ENCODE data around the gene APBB2. TPM values are rescaled to one million over a fixed set of nuclear protein-coding genes. Genes with fewer than 3 reads are reported as not detected.

The APBB2 gene
- total RNA-seq, 1 donor from 2014 or later: 23.5 TPM

- H3K27ac ChIP-seq (replicated peaks): no peak overlapping the region
- DNase-seq: no peak
- no peaks in the 10 kb centered on the region for H3K9me3 ChIP-seq (replicated peaks)
- no peak overlapping the region for H3K4me3 ChIP-seq
- intact Hi-C loops (cut with micrococcal nuclease): no loop called here
- H3K36me3 ChIP-seq: peaks cover 69% of the 10 kb centered on the region
- H3K27me3 ChIP-seq (ENCODE audit: low read depth): no peaks in the 10 kb centered on the region
- TF ChIP-seq, protein P1, sequence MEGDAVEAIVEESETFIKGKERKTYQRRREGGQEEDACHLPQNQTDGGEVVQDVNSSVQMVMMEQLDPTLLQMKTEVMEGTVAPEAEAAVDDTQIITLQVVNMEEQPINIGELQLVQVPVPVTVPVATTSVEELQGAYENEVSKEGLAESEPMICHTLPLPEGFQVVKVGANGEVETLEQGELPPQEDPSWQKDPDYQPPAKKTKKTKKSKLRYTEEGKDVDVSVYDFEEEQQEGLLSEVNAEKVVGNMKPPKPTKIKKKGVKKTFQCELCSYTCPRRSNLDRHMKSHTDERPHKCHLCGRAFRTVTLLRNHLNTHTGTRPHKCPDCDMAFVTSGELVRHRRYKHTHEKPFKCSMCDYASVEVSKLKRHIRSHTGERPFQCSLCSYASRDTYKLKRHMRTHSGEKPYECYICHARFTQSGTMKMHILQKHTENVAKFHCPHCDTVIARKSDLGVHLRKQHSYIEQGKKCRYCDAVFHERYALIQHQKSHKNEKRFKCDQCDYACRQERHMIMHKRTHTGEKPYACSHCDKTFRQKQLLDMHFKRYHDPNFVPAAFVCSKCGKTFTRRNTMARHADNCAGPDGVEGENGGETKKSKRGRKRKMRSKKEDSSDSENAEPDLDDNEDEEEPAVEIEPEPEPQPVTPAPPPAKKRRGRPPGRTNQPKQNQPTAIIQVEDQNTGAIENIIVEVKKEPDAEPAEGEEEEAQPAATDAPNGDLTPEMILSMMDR (IDR thresholded peaks at IDR 0.05; ENCODE audit: borderline replicate concordance): no peak
- H3K4me1 ChIP-seq: no peaks in the 10 kb centered on the region
These were observed 384.8 kb downstream of the APBB2 start for GRCh38 chr4:40829586-40829985.

DNA sequence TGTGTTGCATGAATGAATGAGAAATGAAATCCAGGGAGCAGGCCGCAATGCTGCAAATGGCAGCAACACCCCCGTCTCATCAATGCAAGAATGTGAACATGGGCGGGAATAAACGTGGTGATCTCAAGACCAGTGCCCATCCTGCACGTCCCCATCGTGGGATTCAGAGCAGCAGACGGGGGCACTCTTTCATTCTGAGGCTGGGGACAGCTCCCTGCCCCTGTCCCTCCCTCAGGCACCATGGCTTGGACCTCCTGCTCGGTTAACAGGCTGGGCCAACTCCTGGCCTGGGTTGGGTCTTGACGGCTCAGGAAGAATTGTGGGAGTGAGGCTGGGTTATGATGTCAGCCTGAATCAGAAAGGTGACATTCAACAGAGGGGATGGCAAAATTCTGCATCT, 385.7 kb downstream of the APBB2 start:
- intact Hi-C loops (cut with micrococcal nuclease): no loop called here
- DNase-seq: no peak
- no peaks in the 10 kb centered on the region for H3K4me1 ChIP-seq
- H3K27me3 ChIP-seq (ENCODE audit: low read depth): no peaks in the 10 kb centered on the region
- H3K27ac ChIP-seq (replicated peaks): no peak overlapping the region
- no peak overlapping the region for H3K4me3 ChIP-seq
- TF ChIP-seq, protein P1 (IDR thresholded peaks at IDR 0.05; ENCODE audit: borderline replicate concordance): no peak
- H3K9me3 ChIP-seq (replicated peaks): no peaks in the 10 kb centered on the region
- peaks cover 69% of the 10 kb centered on the region for H3K36me3 ChIP-seq

DNA sequence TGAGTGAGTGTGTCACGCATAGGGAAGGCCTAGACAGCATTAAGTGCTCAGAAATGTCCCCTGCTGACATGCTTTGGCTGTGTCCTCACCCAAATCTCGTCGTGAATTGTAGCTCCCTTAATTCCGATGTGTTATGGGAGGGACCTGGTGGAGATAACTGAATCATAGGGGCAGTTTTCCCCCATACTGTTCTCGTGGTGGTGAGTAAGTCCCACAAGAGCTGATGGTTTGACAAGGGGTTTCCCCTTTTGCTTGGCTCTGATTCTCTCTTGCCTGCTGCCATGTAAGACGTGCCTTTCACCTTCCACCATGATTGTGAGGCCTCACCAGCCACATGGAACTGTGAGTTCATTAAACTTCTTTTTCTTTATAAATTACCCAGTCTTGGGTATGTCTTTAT, 386.6 kb downstream of the APBB2 start:
- H3K4me3 ChIP-seq: no peak overlapping the region
- no peaks in the 10 kb centered on the region for H3K27me3 ChIP-seq (ENCODE audit: low read depth)
- H3K27ac ChIP-seq (replicated peaks): no peak overlapping the region
- TF ChIP-seq, protein P1 (IDR thresholded peaks at IDR 0.05; ENCODE audit: borderline replicate concordance): no peak
- no peak for DNase-seq
- intact Hi-C loops (cut with micrococcal nuclease): no loop called here
- no peaks in the 10 kb centered on the region for H3K9me3 ChIP-seq (replicated peaks)
- H3K36me3 ChIP-seq: peaks cover 72% of the 10 kb centered on the region
- no peaks in the 10 kb centered on the region for H3K4me1 ChIP-seq

DNA sequence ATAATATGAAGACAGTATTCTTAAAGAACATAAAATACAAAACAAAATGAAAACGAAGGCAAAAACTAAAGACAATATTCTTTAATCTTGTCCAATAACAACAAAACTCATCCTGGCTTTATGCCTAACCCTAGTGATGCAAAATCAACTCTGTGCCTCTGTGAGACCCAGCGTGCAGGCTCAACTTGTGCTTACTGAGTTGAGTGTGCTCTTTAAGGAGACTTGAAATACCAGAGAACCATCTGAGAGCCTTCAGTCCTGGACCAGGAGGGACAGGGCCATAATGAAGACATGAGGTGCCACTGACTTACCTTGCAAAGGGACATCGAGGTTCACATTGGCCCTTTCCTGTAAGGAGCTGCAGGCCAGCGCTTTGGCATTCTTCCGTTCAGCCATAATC, 387.5 kb downstream of the APBB2 start:
- TF ChIP-seq, protein P1 (IDR thresholded peaks at IDR 0.05; ENCODE audit: borderline replicate concordance): no peak
- DNase-seq: no peak
- Histone ChIP-seq H3K4me1 (no peaks in the 10 kb centered on the region), H3K27me3 (ENCODE audit: low read depth) (no peaks in the 10 kb centered on the region), H3K36me3 (peaks cover 81% of the 10 kb centered on the region), H3K9me3 (replicated peaks) (no peaks in the 10 kb centered on the region), H3K27ac (replicated peaks) (no peak overlapping the region), H3K4me3 (no peak overlapping the region)
- intact Hi-C loops (cut with micrococcal nuclease): no loop called here

DNA sequence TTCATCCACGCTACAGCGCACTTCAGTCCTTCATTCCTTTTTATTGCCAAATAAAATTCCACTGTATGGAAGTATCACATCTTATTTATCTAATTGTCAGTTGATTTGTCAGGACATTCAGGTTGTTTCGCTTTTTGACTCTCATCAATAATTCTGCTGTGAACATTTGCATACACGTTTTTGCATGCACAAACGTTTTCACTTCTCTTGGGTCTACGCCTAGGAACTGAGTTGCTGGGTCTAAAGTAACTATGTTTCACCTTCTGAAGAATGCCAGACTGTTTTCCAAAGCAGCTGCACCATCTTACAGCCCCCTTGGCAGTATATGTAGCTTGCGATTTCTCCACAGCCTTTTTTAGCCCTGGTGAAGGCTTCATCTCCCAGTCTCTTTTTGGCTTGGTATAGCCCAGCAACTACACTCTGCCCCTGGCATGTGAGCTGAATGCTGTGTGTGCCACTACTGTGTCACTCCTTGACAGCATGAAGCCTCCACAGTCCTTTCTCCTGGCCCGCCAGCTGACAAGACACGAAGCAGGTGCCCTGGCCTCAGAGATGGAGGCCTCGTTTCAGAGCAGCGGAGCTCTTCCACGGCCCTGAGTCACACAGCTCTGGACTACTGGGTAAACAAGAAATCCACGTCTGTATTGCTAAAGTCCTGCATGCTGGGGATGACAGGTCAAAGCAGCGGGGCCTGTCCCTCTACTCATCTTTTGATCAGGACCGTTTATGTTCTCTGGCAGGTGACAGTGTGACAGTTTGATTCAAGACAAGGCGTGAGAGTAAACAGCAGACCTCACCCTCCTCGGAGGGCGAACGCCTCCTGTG, 389.1 kb downstream of the APBB2 start:
- TF ChIP-seq, protein P1 (IDR thresholded peaks at IDR 0.05; ENCODE audit: borderline replicate concordance): no peak
- H3K36me3 ChIP-seq: peaks cover 97% of the 10 kb centered on the region

More for the DNA sequence above, 389.1 kb downstream of the APBB2 start:
- no peaks in the 10 kb centered on the region for H3K27me3 ChIP-seq (ENCODE audit: low read depth)
- H3K4me3 ChIP-seq: no peak overlapping the region
- no peak for DNase-seq
- no peaks in the 10 kb centered on the region for H3K4me1 ChIP-seq
- intact Hi-C loops (cut with micrococcal nuclease): no loop called here
- no peaks in the 10 kb centered on the region for H3K9me3 ChIP-seq (replicated peaks)
- H3K27ac ChIP-seq (replicated peaks): no peak overlapping the region

All from left ventricle myocardium inferior (tissue), 1 donor.